Loucy (cell line): ENCODE measurements around the gene CLEC4C.

ENCODE experiments used
- CTCF ChIP-seq: fragments of 200-600 bp; sonication (generic); conservative IDR thresholded peaks from 2 replicates; pipeline ENCODE4 v1.5.1; 2014; ENCODE audit warnings: mild to moderate bottlenecking, antibody characterized with exemption, low read length
- EZH2phosphoT487 ChIP-seq: fragments of 200-600 bp; IDR thresholded peaks from 2 replicates; pipeline ENCODE4 v1.6.1; 2018; ENCODE audit warnings: antibody characterized with exemption, mild to moderate bottlenecking, moderate library complexity, borderline replicate concordance

GRCh38 chr12:7694556-7695236 lies 52.5 kb downstream of the CLEC4C start:
- TF ChIP-seq CTCF (no peak), EZH2phosphoT487 (no peak)
